CD14-positive monocyte (primary cell): ENCODE measurements around the gene PELI2. TPM values are rescaled to one million over a fixed set of nuclear protein-coding genes. Genes with fewer than 3 reads are reported as not detected.

ENCODE experiments used
- DNase-seq, 3 donors: peaks; one replicate each; pipeline ENCODE4 v3.0.0-alpha.2; 2011 to 2022
- H2AFZ ChIP-seq: 2 replicates; pipeline ENCODE4 v1.6.0; 2012; ENCODE audit warnings: mild to moderate bottlenecking, low read depth, low read length, inconsistent platforms; ENCODE audit not compliant: insufficient read depth, poor library complexity, severe bottlenecking
- H3K27ac ChIP-seq, 2 donors: 1 replicate in 1 of 2; 2 replicates in 1 of 2; pipeline ENCODE4 v1.5.1; 2012 to 2013; ENCODE audit warnings: low read length in 2 of 2, control low read depth in 1 of 2, inconsistent platforms in 1 of 2, low read depth in 1 of 2, mild to moderate bottlenecking in 1 of 2
- H3K27me3 ChIP-seq, 2 donors: one replicate each; pipeline versions ENCODE4 v1.6.0 to v1.6.1; 2011 to 2013; ENCODE audit warnings: low read length in 2 of 2; ENCODE audit not compliant: control insufficient read depth in 2 of 2, insufficient read depth in 2 of 2
- H3K36me3 ChIP-seq, 2 donors: replicated peaks in 1 of 2; 1 replicate in 1 of 2; 2 replicates in 1 of 2; pipeline versions ENCODE4 v1.5.1 to v1.6.1; 2012 to 2013; ENCODE audit warnings: low read length in 2 of 2, control low read depth in 1 of 2, inconsistent platforms in 1 of 2, mild to moderate bottlenecking in 1 of 2; ENCODE audit not compliant: insufficient read depth in 2 of 2, control insufficient read depth in 1 of 2
- H3K4me1 ChIP-seq, 2 donors: 1 replicate in 1 of 2; 2 replicates in 1 of 2; pipeline versions ENCODE4 v1.5.1 to v1.6.1; 2012 to 2013; ENCODE audit warnings: low read length in 2 of 2, control low read depth in 1 of 2, inconsistent platforms in 1 of 2, mild to moderate bottlenecking in 1 of 2, moderate library complexity in 1 of 2; ENCODE audit not compliant: insufficient read depth in 2 of 2, control insufficient read depth in 1 of 2
- H3K4me2 ChIP-seq: replicated peaks from 2 replicates; pipeline ENCODE3; 2012; ENCODE audit warnings: low read length, moderate library complexity, mild to moderate bottlenecking; ENCODE audit not compliant: poor library complexity, severe bottlenecking; ENCODE audit errors: extremely low read depth
- H3K4me3 ChIP-seq, 3 experiments: fragments of 200-600 bp in 1 of 3; sonication (generic) in 1 of 3; replicated peaks in 1 of 3; 1 replicate in 2 of 3; 2 replicates in 1 of 3; pipeline ENCODE4 v1.5.1; 2011 to 2013; ENCODE audit warnings: low read length in 3 of 3, mild to moderate bottlenecking in 3 of 3, control low read depth in 2 of 3, low read depth in 2 of 3, inconsistent platforms in 1 of 3, moderate library complexity in 1 of 3
- H3K79me2 ChIP-seq: 2 replicates; pipeline ENCODE4 v1.6.0; 2012; ENCODE audit warnings: mild to moderate bottlenecking, control low read depth, inconsistent platforms, low read length, moderate library complexity; ENCODE audit not compliant: insufficient read depth
- H3K9ac ChIP-seq: 2 replicates; pipeline ENCODE4 v1.6.0; 2017; ENCODE audit warnings: low read length, mild to moderate bottlenecking; ENCODE audit not compliant: insufficient read depth, poor library complexity, severe bottlenecking
- H3K9me3 ChIP-seq, 2 donors: replicated peaks in 1 of 2; 1 replicate in 1 of 2; 2 replicates in 1 of 2; pipeline versions ENCODE4 v1.5.1 to v1.6.1; 2012 to 2013; ENCODE audit warnings: low read length in 2 of 2, control low read depth in 1 of 2; ENCODE audit not compliant: control insufficient read depth in 1 of 2, insufficient read depth in 1 of 2
- H4K20me1 ChIP-seq: 2 replicates; pipeline ENCODE4 v1.6.0; 2012; ENCODE audit warnings: mild to moderate bottlenecking, low read length, control low read depth, moderate library complexity; ENCODE audit not compliant: insufficient read depth
- H3K27ac Mint-ChIP-seq, 7 donors: one replicate each; pipeline ENCODE4 v1.8.0; 2020; ENCODE audit warnings: mild to moderate bottlenecking in 7 of 7, mixed read lengths in 7 of 7, moderate library complexity in 6 of 7, inconsistent platforms in 2 of 7
- H3K27me3 Mint-ChIP-seq, 3 donors: one replicate each; pipeline ENCODE4 v1.8.0; 2021 to 2022; ENCODE audit warnings: low read depth in 3 of 3, mild to moderate bottlenecking in 3 of 3, mixed read lengths in 3 of 3, moderate library complexity in 3 of 3, inconsistent platforms in 1 of 3
- H3K36me3 Mint-ChIP-seq, 2 donors: one replicate each; pipeline ENCODE4 v1.8.0; 2020; ENCODE audit warnings: mixed read lengths in 2 of 2, inconsistent platforms in 1 of 2, mild to moderate bottlenecking in 1 of 2
- H3K4me1 Mint-ChIP-seq: one replicate; pipeline ENCODE4 v1.8.0; 2020; ENCODE audit warnings: mild to moderate bottlenecking, mixed read lengths
- H3K4me3 Mint-ChIP-seq, 2 donors: one replicate each; pipeline ENCODE4 v1.8.0; 2020; ENCODE audit warnings: mild to moderate bottlenecking in 2 of 2, mixed read lengths in 2 of 2, moderate library complexity in 1 of 2
- H3K9me3 Mint-ChIP-seq, 7 donors: one replicate each; pipeline ENCODE4 v1.8.0; 2020 to 2022; ENCODE audit warnings: mixed read lengths in 7 of 7, mild to moderate bottlenecking in 6 of 7, moderate library complexity in 6 of 7, inconsistent platforms in 2 of 7
- CTCF ChIP-seq: fragments of 200-600 bp; IDR thresholded peaks from one replicate; pipeline ENCODE4 v1.8.0; 2022; ENCODE audit warnings: antibody characterized with exemption, mild to moderate bottlenecking
- WGBS: methylation state at CpG from one replicate; pipeline ENCODE4 v1.1.5; 2013; ENCODE audit warnings: missing lambda C conversion rate; ENCODE audit not compliant: insufficient coverage; 5-methylcytosine and 5-hydroxymethylcytosine counted together
- intact Hi-C, 2 donors: fragments of 100-400 bp; cut with micrococcal nuclease; formaldehyde crosslinking; loops; one replicate each; pipeline versions ENCODE4 v1.15.0 to v1.15.1; 2023
- polyA plus RNA-seq, 3 donors: library from polyadenylated mRNA; depleted of rRNA in 1 of 3; unstranded in 2 of 3; stranded (reverse) in 1 of 3; fragments of 300-500 nt in 2 of 3; fragments of >200 nt in 1 of 3; fragmentation: Illumina TruSeq in 2 of 3; gene quantifications; 1 replicate in 2 of 3; 2 replicates in 1 of 3; pipeline ENCODE4 v1.2.3, GENCODE V29; 2012 to 2021

PELI2 gene
- polyA plus RNA-seq, 3 donors: 10.1 to 35.8 (median 12.5) TPM

GRCh38 chr14:56183631-56184157 lies 65.5 kb downstream of the PELI2 start:
- Histone ChIP-seq H3K27me3 (no peaks in the 10 kb centered on the region), H3K4me2 (no peak overlapping the region), H3K36me3 (peaks cover 5 to 28% of the 10 kb centered on the region in 2 donors), H3K9ac (no peak overlapping the region), H4K20me1 (peaks cover 98% of the 10 kb centered on the region), H3K9me3 (no peaks in the 10 kb centered on the region), H3K4me1 (no peaks in the 10 kb centered on the region), H3K4me3 (no peak overlapping the region), H3K27ac (no peak overlapping the region), H2AFZ (no peak overlapping the region), H3K79me2 (peaks cover 42% of the 10 kb centered on the region)
- no CpG with 5 or more reads among the region's 2 CpGs for WGBS
- peaks cover 35 to 37% of the 10 kb centered on the region in 2 donors for H3K36me3 Mint-ChIP-seq
- intact Hi-C loops: no loop called here
- H3K4me1 Mint-ChIP-seq: peaks cover 10% of the 10 kb centered on the region
- no peak for DNase-seq
- H3K27me3 Mint-ChIP-seq: peaks cover 0 to 2% (median 0%) of the 10 kb centered on the region in 3 donors
- no peak for TF ChIP-seq CTCF
- H3K27ac Mint-ChIP-seq: no peak overlapping the region
- H3K9me3 Mint-ChIP-seq: peaks cover 0 to 2% (median 0%) of the 10 kb centered on the region in 7 donors
- H3K4me3 Mint-ChIP-seq: no peak overlapping the region

DNA sequence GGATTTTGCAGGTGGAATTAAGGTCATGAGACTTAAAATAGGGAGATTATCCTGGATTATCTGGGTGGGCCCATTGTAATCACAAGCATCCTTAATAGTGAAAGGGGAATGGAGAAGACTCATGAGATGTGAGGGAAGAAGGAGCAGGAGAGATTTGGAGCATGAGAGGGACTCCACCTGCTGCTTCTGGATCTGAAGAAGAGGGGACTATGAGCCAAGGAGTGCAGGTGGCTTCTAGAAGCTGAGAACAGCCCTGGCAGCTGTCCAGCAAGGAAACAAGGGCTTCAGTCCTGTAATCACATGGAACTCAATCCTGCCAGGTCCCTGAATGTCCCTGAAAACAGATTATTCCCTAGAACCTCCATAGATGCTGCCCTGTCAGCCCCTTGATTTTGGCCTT lies 67.8 kb downstream of the PELI2 start:
- no peak overlapping the region for H3K4me2 ChIP-seq
- intact Hi-C loops: no loop called here
- TF ChIP-seq CTCF: no peak
- Mint-ChIP-seq H3K36me3 (peaks cover 22 to 28% of the 10 kb centered on the region in 2 donors), H3K27ac (no peak overlapping the region), H3K4me3 (no peak overlapping the region), H3K9me3 (peaks cover 0 to 3% (median 2%) of the 10 kb centered on the region in 7 donors), H3K4me1 (peaks cover 2% of the 10 kb centered on the region), H3K27me3 (peaks cover 0 to 3% (median 0%) of the 10 kb centered on the region in 3 donors)
- H3K4me3 ChIP-seq: no peak overlapping the region
- peaks cover 44% of the 10 kb centered on the region for H3K79me2 ChIP-seq
- no peaks in the 10 kb centered on the region for H3K27me3 ChIP-seq
- no peaks in the 10 kb centered on the region for H3K4me1 ChIP-seq
- no peak overlapping the region for H2AFZ ChIP-seq
- DNase-seq: no peak
- H3K36me3 ChIP-seq: peaks cover 0 to 20% of the 10 kb centered on the region in 2 donors
- no peak overlapping the region for H3K9ac ChIP-seq
- H4K20me1 ChIP-seq: peaks cover 100% of the 10 kb centered on the region
- H3K27ac ChIP-seq: no peak overlapping the region
- no peaks in the 10 kb centered on the region for H3K9me3 ChIP-seq
